Measurements from ENCODE around the gene RPS27. TPM values are rescaled to one million over a fixed set of nuclear protein-coding genes. Genes with fewer than 3 reads are reported as not detected.
A peak's percentile ranks its signal among the peaks of the same experiment; 100 is the strongest.

RPS27 gene
- total and polyA plus RNA-seq, 2 experiments from 2014 or later: 1,020 to 1,187 TPM

DNA sequence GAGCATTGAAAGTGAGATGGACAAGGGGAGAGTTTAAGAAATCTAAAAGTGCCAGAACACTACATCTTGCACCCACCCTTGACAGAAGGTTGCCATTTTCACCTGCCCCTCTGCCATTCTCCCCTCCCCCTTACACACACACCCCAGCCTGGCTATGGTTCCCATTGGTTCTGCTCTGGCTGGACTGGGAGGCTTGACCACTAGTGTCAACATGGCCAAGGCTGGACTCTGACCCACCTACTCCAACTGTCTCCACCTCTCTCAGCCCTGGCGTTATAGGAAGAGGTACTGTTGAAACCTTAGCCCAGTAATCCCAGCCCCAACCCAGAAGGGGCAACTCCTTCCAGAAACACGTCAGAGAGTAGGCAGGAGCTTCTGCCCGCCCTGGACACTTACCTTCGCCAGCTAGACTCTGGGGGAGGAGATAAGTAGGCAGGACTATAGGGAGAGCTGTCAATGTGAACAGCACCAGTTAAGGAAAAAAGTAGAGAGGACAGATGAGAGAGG, 36.6 kb upstream of the RPS27 start:
- TF ChIP-seq, protein P1, sequence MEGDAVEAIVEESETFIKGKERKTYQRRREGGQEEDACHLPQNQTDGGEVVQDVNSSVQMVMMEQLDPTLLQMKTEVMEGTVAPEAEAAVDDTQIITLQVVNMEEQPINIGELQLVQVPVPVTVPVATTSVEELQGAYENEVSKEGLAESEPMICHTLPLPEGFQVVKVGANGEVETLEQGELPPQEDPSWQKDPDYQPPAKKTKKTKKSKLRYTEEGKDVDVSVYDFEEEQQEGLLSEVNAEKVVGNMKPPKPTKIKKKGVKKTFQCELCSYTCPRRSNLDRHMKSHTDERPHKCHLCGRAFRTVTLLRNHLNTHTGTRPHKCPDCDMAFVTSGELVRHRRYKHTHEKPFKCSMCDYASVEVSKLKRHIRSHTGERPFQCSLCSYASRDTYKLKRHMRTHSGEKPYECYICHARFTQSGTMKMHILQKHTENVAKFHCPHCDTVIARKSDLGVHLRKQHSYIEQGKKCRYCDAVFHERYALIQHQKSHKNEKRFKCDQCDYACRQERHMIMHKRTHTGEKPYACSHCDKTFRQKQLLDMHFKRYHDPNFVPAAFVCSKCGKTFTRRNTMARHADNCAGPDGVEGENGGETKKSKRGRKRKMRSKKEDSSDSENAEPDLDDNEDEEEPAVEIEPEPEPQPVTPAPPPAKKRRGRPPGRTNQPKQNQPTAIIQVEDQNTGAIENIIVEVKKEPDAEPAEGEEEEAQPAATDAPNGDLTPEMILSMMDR (IDR thresholded peaks at IDR 0.05; ENCODE audit: low read depth, low read length): no peak
- Histone ChIP-seq H3K4me1 (ENCODE audit: low read depth) (peaks cover 21% of the 10 kb centered on the region), H3K4me3 (no peak overlapping the region), H3K27me3 (no peaks in the 10 kb centered on the region), H3K36me3 (peaks cover 27% of the 10 kb centered on the region), H3K27ac (peak overlapping the region; percentile 16), H3K9me3 (ENCODE audit: low read depth) (no peaks in the 10 kb centered on the region)
- no peak for DNase-seq (ENCODE audit: low read depth in 1 of 2, low spot score in 1 of 2)

DNA sequence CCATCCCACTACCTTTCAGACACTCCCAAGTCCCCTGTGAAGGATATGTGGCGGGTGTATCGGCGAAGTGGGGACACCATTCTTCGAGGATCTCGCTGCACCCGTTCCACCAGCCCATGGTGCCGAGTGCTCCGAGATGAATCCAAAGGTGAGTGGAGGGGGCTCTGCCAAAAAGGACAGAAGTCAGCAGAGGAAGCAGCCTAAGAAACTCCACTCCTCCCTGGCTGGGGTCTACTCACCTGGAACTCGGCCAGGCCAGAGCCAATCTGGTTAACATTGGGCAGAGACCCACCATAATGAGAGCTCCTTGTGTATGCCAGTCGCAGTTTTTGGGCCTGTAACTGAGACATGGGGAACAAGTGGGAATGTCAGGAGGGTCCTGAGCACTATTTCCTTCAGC, 35.7 kb upstream of the RPS27 start:
- H3K9me3 ChIP-seq (ENCODE audit: low read depth): no peaks in the 10 kb centered on the region
- DNase-seq (ENCODE audit: low read depth in 1 of 2, low spot score in 1 of 2): no peak
- TF ChIP-seq, protein P1 (IDR thresholded peaks at IDR 0.05; ENCODE audit: low read depth, low read length): no peak
- peaks cover 21% of the 10 kb centered on the region for H3K36me3 ChIP-seq
- H3K27me3 ChIP-seq: no peaks in the 10 kb centered on the region
- H3K4me3 ChIP-seq: no peak overlapping the region
- H3K4me1 ChIP-seq (ENCODE audit: low read depth): peaks cover 24% of the 10 kb centered on the region
- peak overlapping the region; percentile 16 for H3K27ac ChIP-seq

DNA sequence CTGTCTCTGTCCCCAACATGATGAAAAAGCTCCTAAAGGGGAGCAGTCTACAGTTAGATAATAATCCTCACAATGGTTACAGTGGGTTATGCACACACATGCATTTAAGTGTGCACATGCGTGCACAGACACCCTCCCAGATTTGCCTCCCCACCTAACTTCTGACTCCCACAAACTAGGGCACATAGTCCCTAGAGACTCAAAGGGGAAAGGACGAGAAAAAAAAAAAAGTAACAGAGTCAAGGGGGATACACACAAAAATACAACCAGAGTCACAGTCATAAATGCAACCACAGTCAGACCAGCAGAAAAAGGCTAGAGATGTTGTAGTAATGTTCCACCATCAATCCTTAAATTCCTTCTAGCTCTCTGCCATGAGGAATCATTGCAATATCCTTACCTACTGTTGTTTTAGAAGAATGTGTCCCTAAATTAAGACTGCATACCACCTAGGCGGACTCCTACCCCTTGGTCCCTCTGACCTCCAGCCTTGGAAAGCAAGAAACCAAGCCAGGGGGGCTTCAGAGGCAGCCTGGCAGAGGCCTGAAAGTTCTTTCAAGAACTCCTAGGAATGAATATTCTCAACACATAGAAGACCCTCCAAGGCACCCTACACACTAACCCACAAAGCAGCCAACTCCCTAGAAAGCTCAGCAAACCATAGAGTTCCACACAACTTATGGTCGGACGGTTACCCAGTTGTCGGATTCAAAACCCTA, 33.4 kb upstream of the RPS27 start:
- H3K36me3 ChIP-seq: peaks cover 7% of the 10 kb centered on the region
- peaks cover 33% of the 10 kb centered on the region for H3K4me1 ChIP-seq (ENCODE audit: low read depth)
- H3K9me3 ChIP-seq (ENCODE audit: low read depth): no peaks in the 10 kb centered on the region
- peak overlapping the region; percentile 84 for H3K27ac ChIP-seq
- TF ChIP-seq, protein P1 (IDR thresholded peaks at IDR 0.05; ENCODE audit: low read depth, low read length): no peak
- H3K4me3 ChIP-seq: peak overlapping the region; percentile 65
- no peak for DNase-seq (ENCODE audit: low read depth in 1 of 2, low spot score in 1 of 2)
- no peaks in the 10 kb centered on the region for H3K27me3 ChIP-seq

DNA sequence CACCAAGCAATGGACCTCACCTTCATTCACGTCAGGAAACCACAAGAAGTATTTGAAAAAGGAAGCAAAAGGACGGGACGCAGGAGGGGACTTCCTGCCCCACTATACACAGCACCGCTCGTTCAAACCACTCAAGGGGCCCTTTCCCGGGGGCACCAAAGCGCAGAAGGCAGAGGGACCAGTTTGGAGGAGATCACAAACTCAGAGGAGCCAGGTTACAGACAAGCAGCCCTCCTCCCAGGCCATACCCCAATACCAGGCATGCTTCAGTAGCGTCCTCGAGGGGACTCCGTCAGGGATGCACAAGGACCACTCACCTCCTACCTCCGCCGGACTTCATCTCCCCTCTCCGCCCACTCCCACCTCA, 32.8 kb upstream of the RPS27 start:
- Histone ChIP-seq H3K27ac (peak overlapping the region; percentile 84), H3K36me3 (peaks cover 6% of the 10 kb centered on the region), H3K9me3 (ENCODE audit: low read depth) (no peaks in the 10 kb centered on the region), H3K4me3 (peak overlapping the region; percentile 65), H3K4me1 (ENCODE audit: low read depth) (peaks cover 37% of the 10 kb centered on the region), H3K27me3 (no peaks in the 10 kb centered on the region)
- TF ChIP-seq, protein P1 (IDR thresholded peaks at IDR 0.05; ENCODE audit: low read depth, low read length): no peak
- DNase-seq (ENCODE audit: low read depth in 1 of 2, low spot score in 1 of 2): no peak

DNA sequence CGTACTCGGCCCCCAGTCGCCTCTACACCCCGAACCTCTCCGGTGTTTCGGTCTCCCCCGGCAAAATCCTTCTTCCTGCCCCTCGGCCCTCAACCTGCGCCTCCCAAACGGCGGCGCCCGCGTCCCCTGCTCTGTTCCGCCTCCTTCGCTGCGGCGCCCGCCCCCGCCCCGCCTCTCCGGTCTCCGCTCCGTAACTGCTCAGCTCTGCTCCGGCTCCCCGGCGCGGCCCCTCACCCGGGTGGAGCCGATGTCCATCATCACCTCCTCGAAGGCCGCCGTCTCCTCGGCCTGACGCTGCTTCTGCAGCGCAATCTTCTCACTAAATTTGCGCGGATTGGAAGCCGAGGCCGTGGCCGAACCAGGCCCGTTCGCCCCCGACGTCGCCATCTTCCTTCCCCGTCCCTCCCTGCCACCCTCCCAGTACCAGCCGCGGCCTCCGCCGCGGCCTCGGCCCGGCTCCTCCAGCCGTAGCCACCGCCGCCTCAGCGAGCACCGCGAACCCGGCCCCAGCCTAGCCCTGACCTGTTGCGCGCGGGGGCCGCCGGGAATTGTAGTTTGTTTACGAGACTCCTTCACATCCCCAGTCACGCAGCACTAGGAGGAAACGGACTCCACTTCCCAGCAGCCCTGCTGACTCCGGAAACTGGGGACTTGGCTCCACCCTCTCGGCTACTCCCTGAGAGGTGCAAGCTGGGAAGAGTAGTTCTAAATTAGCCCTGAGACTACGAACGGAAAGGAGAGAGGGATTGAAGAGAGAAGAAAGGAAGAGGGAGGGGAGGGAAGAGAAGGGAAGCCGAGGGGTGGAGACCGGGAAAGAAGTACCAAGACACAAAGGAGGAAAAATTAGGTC, 32.2 kb upstream of the RPS27 start, which contains the start of gene CRTC2:
CRTC2 (minus strand) TSS at position 502 of the 850 bp plus-strand sequence; CDS start at position 387, 115 bp downstream.
- H3K4me1 ChIP-seq (ENCODE audit: low read depth): peaks cover 37% of the 10 kb centered on the region
- TF ChIP-seq, protein P1 (IDR thresholded peaks at IDR 0.05; ENCODE audit: low read depth, low read length): no peak
- no peaks in the 10 kb centered on the region for H3K9me3 ChIP-seq (ENCODE audit: low read depth)
- peaks cover 6% of the 10 kb centered on the region for H3K36me3 ChIP-seq
- DNase-seq (ENCODE audit: low read depth in 1 of 2, low spot score in 1 of 2): peak; percentile 99
- peak within 1 kb of the TSS; percentile 65 for H3K4me3 ChIP-seq
- H3K27ac ChIP-seq: peak within 1 kb of the TSS; percentile 84
- H3K27me3 ChIP-seq: no peaks in the 10 kb centered on the region
